ENCODE results near the gene RMI1.
"Not testable (repeated sequence)": the region's sequence is repeated elsewhere in the genome, so short reads cannot be mapped to it uniquely, and the experiment has no call there.

RMI1 gene

DNA sequence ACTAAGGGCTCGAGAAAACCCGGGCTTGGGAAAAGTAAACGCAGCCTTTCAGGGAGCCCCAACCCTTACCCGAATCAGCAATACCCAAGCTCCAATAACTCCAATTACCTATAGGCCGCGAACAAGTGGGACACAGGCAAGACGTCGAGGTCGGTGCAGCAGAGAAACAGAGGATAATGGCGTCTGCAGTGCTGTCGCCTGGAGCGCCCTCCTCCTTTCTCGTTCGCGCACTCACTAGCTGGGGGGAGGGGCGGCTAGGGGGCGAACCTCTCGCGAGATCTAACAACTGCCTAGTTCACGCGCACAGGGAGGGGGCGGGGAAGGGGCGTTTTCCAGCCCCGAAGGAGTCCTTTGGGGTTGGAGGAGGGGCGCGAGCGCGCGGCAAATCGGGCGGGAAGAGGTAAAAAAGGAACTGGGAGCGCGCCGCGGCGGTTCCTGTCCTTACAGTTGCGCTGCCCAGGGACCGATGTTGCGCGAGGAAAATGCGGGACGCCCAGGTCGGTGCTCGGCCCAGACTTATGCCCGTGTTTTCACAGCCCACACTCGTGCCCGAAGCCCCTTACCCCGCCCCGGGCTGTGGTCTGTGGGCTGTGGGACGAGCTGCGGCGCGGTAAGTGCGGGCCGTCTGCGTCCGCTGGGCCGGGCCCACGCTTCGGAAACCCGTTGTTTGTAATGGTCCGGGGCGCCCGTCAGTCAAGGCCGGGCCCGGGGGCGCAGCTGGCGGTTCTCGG lies at the start of gene RMI1:
TSS of gene RMI1 (plus strand) at position 411 of the 731 bp plus-strand sequence. CDS start 20,182 bp downstream, outside the sequence.
- DNase-seq, result peak; percentile 99

DNA sequence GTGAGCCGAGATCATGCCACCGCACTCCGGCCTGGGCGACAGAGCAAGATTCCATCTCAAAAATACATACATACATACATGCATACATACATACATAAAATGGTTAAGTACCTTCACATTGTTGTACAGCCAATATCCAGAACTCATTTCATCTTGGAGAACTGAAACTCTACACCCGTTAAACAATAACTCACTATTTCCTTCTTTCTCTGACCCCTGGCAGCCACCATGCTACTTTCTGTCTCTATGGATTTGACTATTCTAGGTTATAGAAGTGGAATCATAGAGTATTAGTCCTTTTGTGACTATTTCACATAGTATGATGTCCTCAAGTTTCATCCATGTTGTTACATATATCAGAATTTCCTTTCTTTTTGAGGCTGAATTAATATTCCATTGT lies 49.7 kb upstream of the RMI1 start:
- DNase-seq, result no peak

DNA sequence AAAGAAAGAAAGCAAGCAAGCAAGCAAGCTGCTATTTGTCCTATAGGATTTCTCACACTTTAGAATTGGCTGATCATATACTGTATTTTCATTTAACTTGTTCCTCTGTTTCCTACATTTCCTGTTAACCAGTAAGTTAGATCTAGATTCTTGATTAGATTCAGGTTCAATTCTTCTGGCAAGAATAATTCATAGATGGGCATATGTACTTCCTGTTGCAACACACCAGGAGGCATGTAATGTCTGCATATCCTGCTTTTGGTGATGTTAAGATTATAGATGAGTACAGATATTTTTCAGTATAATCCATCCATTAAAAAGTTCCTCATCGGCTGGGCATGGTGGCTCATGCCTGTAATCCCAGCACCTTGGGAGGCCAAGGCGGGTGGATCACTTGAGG lies 48.6 kb upstream of the RMI1 start:
- no peak for DNase-seq

DNA sequence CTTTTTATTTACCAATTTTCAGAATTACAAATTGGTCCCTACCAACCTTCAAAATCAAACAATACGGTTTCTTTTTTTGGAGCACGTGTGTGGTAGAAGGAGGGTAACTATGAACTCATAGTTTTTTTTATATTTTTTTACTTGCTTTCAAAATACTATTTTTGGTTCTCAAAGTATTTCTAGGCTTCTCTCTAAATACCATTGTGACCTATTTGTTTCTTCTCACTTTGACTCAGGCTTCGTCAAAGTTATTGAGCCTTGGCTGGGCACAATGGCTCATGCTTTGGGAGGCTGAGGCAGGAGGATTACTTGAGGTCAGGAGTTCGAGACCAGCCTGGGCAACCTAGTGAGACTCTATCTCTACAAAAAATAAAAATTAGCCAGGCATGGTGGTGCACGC lies 47.8 kb upstream of the RMI1 start:
- DNase-seq, result no peak

DNA sequence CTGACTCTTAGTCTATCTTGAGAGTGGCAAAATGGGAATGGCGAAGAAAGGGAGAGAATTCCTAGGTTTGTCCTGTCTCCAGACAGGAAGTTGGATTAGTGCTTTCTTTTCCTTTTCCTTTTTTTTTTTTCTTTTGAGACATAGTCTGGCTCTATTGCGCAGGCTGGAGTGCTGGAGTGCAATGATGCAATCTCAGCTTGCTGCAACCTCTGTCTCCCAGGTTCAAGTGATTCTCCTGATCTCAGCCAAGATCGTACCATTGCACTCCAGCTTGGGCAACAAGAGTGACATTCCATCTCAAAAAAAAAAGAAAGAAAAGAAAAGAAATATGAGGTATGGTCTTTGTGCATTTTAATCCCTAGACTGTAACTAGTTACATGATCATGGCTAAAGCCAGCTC lies 46.8 kb upstream of the RMI1 start:
- no peak for DNase-seq

DNA sequence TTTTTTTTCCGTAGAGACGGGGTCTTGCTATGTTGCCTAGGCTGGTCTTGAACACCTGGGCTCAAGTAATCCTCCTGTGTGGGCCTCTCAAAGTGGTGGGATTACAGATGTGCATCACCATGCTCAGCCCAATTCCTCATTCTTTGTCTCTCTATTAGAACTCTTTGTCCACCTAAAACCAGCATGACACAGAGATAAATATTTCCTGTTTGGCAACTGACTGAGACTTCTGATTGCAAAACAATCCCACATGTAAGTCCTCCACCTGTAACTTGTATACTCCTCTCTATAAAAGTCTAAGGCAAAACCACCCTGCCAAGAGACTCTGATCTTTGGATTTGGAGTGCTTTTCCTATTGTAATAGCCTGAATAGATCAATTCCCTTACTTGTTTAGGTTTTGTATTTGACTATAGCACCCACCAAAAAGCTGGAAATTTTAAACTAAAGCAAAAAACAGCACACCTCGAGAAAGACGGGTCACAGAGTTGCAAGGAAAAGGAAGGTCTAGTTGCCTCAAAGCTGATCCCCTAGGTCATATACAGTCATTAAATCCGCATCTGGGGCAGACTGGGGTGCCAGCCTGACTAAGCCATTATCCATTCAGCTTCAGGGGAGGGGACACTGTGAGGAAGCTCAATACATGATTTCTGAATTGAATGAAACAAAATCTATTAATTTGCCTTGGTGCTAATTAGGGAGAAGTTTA lies 45.9 kb upstream of the RMI1 start:
- DNase-seq, result no peak

DNA sequence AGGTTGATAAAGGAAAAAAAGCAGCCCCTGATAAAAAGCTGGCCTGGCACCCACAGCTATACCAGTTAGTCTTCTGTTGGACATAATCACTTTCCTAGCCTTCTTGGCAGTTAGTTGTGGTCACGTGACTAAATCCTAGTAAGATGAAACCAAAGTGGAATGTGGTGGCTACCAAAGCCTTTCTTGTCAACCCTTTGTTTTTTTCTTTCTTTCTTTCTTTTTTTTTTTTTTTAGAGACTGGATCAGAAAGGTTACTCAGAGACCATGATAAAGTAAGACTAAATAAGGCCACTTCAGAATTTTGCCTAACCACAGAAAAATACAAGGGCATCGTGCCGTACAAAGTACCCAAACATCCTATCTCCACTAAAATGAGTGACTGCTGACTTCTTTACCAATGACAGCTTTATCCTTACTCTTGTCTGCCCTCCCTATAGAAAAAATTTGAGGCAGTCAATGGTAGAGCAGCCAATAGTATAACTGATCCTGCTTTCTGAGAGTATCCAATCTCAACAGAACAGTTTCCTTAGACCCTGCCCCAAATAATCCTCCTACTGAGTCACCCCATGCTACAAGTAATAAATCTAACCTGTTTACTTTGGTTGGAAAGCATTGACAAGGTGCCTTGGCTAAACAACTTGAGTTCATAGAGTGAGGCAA lies 45.2 kb upstream of the RMI1 start:
- no peak for DNase-seq

DNA sequence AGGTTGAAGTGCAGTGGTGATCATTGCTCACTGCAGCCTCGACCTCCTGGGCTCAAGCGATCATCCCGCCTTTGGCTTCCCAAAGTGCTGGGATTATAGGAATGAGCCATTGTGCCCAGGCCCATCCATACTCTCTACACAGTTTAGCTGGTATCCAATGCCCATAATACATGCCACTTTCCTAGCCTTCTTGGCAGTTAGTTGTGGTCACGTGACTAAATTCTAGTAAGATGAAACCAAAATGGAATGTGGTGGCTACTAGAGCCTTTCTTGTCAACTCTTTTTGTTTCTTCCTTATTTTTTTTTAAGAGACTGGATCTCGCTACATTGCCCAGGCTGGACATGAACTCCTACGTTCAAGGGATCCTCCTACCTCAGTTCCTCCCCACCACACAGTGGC lies 44.1 kb upstream of the RMI1 start:
- DNase-seq, result no peak

DNA sequence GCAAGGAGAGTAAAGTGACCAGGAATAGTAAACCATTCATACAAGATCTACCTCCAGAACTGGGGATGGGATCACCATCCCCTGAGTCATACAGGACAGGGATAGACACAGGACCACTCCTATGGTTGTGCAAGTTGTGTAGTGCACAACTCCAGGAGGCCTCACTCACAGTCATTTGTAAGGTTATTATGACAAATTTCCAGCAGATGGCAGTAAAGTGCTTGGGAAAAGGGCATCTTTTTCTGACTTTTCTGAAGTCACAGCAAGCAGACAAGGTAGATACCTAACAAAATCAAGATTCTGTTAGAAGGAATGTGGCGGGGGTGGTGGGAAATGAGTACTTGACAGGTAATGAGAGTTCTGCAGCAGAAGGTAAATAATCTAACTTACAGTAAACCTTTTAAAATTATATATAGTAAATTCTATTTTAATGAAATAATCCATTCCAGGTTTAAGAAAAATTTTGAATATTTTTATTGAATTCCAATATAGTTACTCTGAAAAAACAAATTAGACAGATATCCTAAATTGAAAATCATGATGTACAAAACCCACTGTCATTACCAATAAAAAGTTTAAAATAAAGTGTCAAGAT lies 42.6 kb upstream of the RMI1 start:
- peak; percentile 55 for DNase-seq

DNA sequence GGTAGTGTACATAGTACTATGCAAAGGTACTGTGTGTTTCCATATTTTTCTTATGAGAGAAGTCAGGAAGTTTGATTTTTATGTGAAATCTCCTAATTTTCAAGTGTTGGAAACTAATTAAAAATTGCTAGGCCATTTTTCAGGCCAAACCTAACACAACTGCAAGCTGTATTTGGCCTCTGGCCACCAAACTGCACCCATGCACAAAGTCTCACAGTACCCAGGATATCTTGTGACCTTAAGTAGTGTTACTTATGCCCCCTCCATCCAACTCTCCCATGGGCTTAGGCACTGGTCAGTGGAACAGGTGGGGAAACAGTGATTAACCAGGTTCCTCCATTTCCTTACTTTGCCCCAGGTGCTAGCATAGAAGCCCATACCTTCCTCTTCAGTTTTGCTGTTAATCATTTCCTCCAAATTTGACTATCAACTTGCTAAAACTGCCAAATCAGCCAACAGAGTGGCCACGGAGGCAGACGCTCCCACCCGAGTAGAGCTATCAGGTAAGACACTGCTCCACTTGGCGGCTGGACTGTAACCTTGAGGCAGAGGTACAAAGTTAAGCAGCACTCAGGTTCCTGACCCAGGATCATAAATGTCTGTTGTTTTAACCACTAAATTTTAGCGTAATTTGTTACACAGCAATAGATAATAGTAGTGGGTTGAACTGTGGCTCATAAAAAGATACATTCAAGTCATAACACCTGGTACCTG lies 39.9 kb upstream of the RMI1 start:
- DNase-seq, result no peak

DNA sequence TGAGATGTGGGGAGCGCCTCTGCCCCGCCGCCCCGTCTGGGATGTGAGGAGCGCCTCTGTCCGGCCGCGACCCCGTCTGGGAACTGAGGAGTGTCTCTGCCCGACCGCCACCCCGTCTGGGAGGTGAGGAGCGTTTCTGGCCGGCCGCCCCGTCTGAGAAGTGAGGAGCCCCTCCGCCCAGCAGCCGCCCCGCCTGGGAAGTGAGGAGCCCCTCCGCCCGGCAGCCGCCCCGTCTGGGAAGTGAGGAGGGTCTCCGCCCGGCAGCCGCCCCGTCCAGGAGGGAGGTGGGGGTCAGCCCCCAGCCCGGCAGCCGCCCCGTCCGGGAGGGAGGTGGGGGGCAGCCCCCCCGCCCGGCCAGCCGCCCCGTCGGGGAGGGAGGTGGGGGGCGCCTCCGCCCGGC lies 32.5 kb upstream of the RMI1 start:
- DNase-seq, result not testable (repeated sequence)

DNA sequence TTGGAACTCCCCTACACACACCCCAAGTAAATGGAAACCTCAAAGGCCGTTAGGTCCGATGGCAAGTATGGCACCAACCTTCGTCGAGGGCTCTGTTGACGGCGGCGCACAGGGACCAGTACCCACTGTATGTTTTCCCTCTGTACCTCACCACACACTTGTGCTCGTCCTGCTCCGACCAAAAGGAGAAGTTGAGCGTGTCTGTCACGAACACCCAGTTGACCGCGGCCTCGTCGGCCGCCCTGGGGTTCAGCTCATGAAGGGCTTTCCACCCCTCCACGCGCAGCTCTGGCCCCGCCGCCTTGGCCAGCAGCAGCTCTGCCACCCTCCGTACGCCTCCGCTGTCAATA lies 24.5 kb upstream of the RMI1 start:
- DNase-seq, result no peak

DNA sequence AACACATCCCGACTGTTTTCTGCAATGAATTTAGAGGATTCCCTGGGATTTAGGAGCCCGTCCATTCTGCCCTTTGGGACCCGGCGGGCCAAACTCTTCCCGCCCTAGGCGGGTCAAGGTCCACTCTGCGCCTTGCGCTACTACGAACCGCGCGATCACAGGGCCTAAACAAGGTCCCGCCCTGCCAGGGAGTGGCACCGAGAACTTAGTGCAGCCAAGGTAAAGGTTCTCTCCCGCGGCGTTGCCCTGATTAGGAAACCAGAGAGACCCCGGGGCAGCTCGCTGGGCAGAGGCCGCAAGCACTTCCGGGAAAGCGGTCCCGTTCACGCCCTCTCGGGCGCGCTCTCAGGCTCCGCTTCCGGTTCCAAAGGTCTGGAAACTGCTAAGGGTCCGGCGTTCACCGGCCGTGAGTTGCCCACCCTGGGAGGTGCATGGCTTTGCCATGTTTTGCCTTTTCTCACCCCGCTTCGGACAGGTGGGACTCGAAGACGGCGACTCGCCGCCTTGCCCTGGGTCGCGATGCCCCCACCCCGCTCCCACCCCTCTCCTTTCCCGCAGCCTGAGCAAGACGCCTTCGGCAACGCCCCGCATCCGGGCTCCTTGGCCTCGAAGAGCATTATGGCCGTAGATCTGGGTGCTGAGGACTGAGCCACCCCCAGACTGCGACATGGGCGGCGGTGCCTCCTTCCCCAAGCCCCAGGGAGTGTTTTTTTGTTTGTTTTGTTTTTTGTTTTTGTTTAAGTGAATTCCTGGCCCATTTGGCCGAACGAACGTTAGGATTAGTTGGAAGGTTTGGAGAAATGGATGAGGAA lies 24.0 kb upstream of the RMI1 start:
- no peak for DNase-seq

DNA sequence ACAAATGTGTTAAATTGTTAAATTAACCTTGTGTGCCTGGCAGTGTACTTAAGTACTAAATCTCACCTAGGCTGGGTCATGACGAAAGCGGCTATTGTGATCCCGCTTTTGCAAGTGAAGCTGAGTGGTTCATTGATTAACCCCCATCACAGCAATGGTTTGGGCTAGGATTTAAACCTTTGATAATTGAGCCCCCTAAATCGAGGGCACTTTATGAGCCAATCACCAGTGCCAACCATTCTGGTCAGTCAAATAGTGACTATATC lies 23.4 kb upstream of the RMI1 start:
- no peak for DNase-seq

DNA sequence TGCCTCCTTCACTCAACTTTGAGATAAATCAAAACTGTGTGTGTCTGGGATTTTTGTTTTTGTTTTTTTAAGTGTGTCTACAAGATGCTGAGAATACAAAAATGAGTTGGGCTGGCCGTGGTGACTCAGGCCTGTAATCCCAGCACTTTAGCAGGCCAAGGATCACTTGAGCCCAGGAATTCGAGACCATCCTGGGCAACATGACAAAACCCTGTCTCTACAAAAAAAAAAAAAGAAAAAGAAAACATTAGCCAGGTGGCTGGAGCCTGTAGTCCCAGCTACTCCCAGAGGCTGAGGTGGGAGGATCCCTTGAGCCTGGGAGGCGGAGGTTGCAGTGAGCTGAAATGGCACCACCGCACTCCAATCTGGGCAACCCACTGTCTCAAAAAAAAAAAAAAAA lies 21.5 kb upstream of the RMI1 start:
- no peak for DNase-seq

DNA sequence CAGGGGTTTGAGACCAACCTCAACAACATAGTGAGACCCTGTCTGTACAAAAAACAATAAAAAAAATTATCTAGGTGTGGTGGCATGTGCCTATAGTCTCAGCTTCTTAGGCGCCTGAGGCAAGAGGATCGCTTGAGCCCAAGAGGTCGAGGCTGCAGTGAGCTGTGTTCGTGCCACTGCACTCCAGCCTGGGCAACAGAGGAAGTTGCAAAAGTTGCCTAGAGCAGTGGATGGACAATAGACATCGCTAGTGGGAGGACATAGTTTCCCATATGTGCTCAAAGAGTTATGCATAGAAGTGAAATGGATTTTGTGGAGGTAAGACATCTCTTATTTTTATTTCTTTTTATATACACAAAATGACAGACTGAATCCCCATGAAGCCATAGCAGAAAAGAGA lies 19.6 kb upstream of the RMI1 start:
- no peak for DNase-seq

DNA sequence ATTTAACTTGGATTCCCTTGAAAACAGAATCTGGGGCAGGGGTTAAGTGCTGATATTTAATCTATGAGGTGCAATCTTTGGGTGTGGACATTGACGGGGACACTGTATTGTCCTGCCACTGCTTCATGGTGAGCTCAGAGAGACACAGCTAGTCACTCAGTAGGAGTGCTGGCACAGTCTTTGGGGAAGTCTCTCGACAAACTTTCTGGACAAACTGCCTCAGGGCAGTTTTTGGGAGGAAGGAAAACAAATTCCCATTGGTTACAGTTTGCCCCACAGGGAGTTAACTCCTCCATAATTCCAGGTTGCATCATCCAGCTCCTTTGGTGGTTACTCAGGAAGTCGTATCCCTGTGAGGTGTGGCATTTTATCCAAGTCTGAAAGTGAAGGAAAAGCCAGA lies 18.4 kb upstream of the RMI1 start:
- no peak for DNase-seq

DNA sequence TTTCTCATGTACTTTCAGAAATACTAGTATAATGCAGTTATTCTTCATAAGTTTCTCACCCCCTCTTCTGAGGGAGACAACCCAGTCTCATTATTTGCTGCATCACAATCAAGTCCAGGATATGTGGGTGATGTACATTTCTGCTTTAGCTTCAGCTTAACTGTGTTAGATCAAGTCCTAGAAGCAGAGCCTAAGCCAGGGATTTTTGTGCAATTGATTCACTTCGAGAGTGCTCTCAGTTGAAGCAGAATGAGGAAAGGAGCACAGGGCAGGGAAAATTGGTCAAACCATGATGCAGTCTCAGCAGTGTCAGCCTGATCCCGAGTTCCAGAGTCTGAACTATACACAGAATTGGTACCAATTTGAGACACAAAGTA lies 15.6 kb upstream of the RMI1 start:
- no peak for DNase-seq

DNA sequence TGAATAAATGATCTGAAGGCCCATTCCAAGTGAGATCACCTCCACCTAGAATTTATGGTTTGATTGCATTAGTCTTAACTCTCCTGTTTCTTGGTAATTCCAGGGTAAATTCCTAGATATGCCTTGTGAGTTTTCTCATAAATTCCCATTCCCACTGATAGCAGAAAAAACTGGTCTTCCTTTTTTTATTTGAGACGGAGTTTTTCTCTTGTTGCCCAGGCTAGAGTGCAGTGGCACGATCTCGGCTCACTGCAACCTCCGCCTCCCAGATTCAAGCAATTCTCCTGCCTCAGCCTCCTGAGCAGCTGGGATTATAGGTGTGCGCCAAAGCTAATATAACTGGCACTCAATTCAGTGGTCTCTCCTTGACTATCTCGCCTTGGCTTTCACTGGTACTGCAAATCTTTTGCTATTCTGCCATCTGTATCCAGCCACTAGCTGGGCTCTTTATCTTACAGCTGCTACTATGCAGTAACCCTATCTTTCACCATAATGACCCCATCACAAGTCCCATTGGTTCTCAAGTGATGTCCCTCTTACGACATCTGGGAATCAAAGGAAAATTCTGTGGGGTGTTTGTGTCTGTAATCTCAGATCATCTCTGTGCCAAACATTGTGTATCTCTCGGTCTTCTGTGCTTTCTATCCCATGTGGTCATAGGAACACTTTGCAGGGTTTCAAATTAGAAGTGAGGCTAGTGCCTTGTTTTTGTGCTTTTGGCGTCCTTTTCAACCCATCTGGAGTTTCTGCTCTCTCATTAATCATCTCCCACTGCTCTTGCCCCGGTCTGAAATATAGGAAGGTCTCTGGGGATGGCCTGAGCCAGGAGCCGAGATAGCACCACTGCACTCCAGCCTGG lies 15.0 kb upstream of the RMI1 start:
- DNase-seq, result no peak

DNA sequence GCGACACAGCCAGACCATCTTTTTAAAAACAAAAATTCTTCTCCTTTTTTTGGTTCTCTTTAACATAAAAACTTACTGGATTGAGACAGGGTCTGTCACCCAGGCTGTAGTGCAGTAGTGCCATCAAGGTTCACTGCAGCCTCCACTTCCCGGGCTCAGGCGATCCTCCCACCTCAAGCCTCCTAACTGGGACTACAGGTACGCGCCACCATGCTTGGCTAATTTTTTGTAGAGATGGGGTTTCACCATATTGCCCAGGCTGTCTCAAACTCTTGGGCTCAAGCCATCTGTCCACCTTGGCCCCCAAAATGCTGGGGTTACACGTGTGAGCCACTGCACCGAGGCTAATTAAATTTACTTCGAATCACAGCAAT lies 14.4 kb upstream of the RMI1 start:
- no peak for DNase-seq

DNA sequence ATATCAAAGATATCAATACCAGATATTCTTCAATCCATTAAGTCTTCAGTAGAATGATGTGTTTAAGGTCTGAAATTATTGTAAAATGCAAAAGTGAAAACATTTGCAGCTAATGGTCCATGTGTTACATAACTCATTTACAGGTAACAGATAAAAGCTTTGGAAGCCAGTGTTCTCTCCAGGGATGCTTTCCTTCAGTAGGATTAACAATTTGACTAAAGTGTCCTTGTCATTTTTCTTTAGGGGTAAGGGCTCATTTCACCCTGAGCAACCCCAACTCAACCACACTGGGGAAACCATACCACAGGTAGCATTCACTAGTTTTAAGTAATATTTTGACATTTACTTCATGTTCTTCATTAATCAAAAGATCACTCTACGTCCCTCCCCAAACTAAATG lies 13.5 kb upstream of the RMI1 start:
- no peak for DNase-seq

DNA sequence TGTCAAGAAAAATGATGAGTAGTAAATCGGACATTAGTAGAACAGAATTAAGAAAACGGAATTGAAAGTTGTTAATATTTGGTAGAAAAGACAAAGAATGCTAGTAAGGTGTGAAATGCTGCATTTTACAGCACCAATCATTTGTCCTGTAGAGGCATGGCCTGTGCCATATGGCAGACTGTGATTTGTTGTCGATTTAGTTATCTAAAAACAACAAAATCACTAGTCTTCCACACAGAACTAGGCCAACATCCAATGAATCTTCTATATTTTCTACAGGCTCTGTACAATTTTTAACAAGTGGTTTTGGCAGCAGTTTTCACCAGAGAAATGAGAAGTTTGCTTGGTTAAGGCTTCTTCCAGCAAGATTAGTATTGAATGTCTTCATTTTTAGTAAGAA lies 11.0 kb upstream of the RMI1 start:
- DNase-seq, result no peak

Measured in KG1 (cell line).